WERI-Rb-1 (cell line): ENCODE results near the gene TENM3.

Source experiments
- DNase-seq: peaks from one replicate; pipeline ENCODE4 v3.0.0-alpha.2; 2020
- H3K27ac ChIP-seq: fragments of 250-450 bp; sonication (Bioruptor Pico); 2 replicates; pipeline ENCODE4 v1.5.1; 2020; ENCODE audit warnings: mild to moderate bottlenecking, moderate library complexity
- H3K27me3 ChIP-seq: fragments of 250-450 bp; sonication (Bioruptor Pico); 2 replicates; pipeline ENCODE4 v1.5.1; 2021; ENCODE audit warnings: mild to moderate bottlenecking, low read depth, moderate library complexity; ENCODE audit not compliant: insufficient read depth, severe bottlenecking
- H3K36me3 ChIP-seq: fragments of 250-450 bp; sonication (Bioruptor Pico); 2 replicates; pipeline ENCODE4 v1.5.1; 2020; ENCODE audit warnings: mild to moderate bottlenecking, moderate library complexity
- H3K4me3 ChIP-seq: 2 replicates; pipeline ENCODE4 v1.5.1; 2011; ENCODE audit warnings: low read depth, mild to moderate bottlenecking, control low read depth, low read length
- H3K9me3 ChIP-seq: fragments of 250-450 bp; sonication (Bioruptor Pico); 2 replicates; pipeline ENCODE4 v1.5.1; 2021; ENCODE audit warnings: mild to moderate bottlenecking, moderate library complexity; ENCODE audit not compliant: severe bottlenecking
- TF ChIP-seq, protein P1 (sequence below): IDR thresholded peaks from 2 replicates; pipeline ENCODE4 v1.5.1; 2011; ENCODE audit warnings: low read depth, mild to moderate bottlenecking, control low read depth, inconsistent platforms, low read length

The TENM3 gene

DNA sequence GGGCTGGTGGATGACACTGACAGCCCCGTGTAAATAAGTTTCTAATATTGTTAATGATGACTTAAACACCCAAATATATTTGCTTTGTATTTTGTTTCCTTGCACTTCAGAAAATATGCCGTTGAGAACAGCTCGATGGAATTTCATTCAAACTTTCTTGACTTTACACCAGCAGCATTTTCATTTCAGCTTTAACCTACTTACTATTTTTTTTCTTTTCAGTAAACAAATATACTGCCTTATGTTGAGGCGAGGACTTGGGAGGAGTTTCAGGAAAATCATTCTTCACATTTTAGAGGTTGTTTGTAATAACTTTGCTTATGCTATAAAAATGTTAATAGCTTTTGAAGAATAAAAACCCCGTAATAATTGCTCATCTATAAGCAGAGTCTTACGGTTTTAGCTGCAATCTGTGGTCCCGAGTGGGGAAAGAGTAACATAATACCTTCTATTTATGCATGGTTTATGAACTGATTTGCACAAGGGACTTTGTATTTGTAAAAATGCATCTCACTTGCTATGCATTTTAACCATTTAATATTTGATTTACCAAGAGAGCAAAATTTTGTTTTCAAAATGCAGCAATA is 14.1 kb upstream of the TENM3 start:
- Histone ChIP-seq H3K27me3 (no peaks in the 10 kb centered on the region), H3K36me3 (no peaks in the 10 kb centered on the region), H3K4me3 (no peak overlapping the region), H3K9me3 (no peaks in the 10 kb centered on the region), H3K27ac (no peak overlapping the region)
- TF ChIP-seq, protein P1, sequence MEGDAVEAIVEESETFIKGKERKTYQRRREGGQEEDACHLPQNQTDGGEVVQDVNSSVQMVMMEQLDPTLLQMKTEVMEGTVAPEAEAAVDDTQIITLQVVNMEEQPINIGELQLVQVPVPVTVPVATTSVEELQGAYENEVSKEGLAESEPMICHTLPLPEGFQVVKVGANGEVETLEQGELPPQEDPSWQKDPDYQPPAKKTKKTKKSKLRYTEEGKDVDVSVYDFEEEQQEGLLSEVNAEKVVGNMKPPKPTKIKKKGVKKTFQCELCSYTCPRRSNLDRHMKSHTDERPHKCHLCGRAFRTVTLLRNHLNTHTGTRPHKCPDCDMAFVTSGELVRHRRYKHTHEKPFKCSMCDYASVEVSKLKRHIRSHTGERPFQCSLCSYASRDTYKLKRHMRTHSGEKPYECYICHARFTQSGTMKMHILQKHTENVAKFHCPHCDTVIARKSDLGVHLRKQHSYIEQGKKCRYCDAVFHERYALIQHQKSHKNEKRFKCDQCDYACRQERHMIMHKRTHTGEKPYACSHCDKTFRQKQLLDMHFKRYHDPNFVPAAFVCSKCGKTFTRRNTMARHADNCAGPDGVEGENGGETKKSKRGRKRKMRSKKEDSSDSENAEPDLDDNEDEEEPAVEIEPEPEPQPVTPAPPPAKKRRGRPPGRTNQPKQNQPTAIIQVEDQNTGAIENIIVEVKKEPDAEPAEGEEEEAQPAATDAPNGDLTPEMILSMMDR = no peak
- DNase-seq = no peak

DNA sequence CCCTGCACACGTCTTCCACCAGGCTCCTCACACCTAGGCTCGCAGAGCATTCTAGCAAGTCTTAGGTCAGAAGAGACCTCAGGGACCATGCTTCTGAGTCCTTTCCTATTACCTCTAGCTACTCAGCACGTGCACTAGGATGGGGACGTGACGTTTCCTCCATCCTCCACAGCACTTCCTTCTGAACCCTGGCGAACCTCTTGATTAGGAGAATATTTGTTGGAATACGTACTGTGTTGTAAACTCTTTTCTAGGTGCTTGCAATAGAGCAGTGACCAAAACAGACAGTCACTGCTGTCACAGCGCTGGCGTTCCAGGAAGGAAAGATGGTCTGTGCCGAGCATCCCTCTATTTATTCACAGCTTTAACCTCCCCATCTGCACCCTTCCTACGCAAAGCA is 12.9 kb upstream of the TENM3 start:
- Histone ChIP-seq H3K36me3 (no peaks in the 10 kb centered on the region), H3K4me3 (no peak overlapping the region), H3K27me3 (no peaks in the 10 kb centered on the region), H3K9me3 (no peaks in the 10 kb centered on the region), H3K27ac (no peak overlapping the region)
- TF ChIP-seq, protein P1 = no peak
- no peak for DNase-seq

DNA sequence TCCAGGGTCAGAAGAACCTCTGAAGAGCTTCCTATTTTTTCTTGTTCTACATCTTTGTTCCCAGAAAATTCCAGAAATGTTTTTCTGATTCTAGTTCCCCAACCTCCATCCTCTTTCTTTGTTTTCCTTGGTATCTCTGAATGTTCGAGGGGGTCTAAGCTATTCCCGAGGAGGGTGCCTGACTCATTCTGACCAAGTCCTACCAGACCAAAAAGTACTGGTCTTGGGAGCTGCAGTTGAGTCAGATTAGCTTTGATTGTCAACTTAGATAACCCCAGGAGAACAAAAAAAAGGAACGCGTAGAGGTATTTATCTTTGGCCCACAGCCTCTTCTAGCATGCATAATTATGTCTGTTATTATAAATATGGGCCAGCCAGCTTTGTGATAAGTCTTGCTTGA is 12.1 kb upstream of the TENM3 start:
- Histone ChIP-seq H3K27ac (no peak overlapping the region), H3K36me3 (no peaks in the 10 kb centered on the region), H3K27me3 (no peaks in the 10 kb centered on the region)

DNA sequence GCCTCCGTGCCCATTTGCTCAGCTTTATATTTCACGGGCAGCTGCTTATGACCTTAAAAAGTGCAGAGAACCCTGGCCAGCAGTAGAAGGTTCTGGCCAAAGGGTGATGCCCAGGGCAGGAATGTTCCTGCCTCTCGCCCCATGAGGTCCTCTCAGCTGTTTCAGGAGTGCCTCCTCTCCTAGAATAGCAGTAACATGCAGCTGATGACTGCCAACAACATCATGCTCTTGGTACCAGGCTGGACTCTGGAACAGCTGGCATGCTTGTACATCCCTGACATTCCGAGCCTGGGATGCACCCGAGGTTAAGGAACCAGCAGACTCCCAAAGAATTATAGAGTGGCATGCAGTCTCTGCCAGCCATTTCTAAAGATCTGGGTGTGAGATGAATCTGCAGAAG is 11.7 kb upstream of the TENM3 start:
- no peaks in the 10 kb centered on the region for H3K27me3 ChIP-seq
- TF ChIP-seq, protein P1 = no peak
- no peak overlapping the region for H3K4me3 ChIP-seq
- no peaks in the 10 kb centered on the region for H3K9me3 ChIP-seq
- no peak for DNase-seq
- no peak overlapping the region for H3K27ac ChIP-seq
- H3K36me3 ChIP-seq = no peaks in the 10 kb centered on the region

More for the DNA sequence above, 12.1 kb upstream of the TENM3 start:
- no peak for DNase-seq
- no peaks in the 10 kb centered on the region for H3K9me3 ChIP-seq
- H3K4me3 ChIP-seq = no peak overlapping the region
- TF ChIP-seq, protein P1 = no peak

DNA sequence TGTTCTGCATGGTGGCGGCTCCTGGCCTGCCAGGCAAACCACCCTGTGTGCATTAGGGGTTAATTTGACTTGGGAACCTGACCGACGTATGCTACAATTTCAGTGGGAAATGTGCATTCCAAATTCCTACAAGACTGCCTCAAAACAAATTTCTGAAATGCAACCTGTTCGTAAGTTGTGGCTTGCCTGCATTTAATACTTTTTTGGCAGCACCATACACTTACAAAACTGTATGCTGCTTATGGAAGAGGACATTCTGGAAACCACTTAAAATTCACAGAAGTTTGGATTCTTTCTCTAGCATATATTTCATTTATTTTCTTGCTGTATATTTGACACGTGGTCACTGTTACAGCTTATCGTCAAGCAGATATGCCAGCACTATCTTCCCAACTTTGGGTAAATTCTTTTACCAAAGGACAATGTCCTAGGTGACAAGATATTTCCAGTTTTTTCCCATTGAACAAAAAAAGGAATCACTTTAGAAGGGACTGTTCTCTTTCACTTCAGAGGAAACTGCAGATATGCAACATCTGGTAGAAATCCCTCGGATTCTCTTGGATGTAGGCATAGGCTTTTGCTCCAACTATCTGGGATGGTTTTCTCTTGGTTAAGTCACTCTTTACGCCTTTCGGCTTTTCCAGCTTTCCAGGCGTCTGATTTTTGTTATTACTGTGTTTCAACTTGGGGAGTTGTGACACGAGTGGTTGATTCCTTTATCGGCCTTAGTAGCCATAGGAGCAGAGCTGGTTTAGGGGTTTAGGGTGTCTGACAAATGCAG is 9.7 kb upstream of the TENM3 start:
- no peak for DNase-seq
- TF ChIP-seq, protein P1 = no peak
- H3K9me3 ChIP-seq = no peaks in the 10 kb centered on the region
- no peaks in the 10 kb centered on the region for H3K27me3 ChIP-seq
- H3K4me3 ChIP-seq = no peak overlapping the region
- no peaks in the 10 kb centered on the region for H3K36me3 ChIP-seq
- no peak overlapping the region for H3K27ac ChIP-seq
